Duodenal mucosa (tissue), 2 donors: Measurements from ENCODE around the gene GAS7.
"Not testable (repeated sequence)": the region's sequence is repeated elsewhere in the genome, so short reads cannot be mapped to it uniquely, and the experiment has no call there.

Source experiments
- H3K27ac ChIP-seq: one replicate; pipeline ENCODE4 v1.7.0; 2013; ENCODE audit warnings: low read depth, low read length
- H3K27me3 ChIP-seq, 2 donors: one replicate each; pipeline ENCODE4 v1.7.0; 2013; ENCODE audit warnings: low read length in 2 of 2, control low read depth in 1 of 2; ENCODE audit not compliant: insufficient read depth in 2 of 2, control insufficient read depth in 1 of 2
- H3K36me3 ChIP-seq, 2 donors: one replicate each; pipeline ENCODE4 v1.7.0; 2013; ENCODE audit warnings: low read length in 2 of 2, control low read depth in 1 of 2; ENCODE audit not compliant: insufficient read depth in 2 of 2, control insufficient read depth in 1 of 2
- H3K4me1 ChIP-seq, 2 donors: one replicate each; pipeline ENCODE4 v1.7.0; 2013; ENCODE audit warnings: low read length in 2 of 2, control low read depth in 1 of 2; ENCODE audit not compliant: insufficient read depth in 2 of 2, control insufficient read depth in 1 of 2
- H3K4me3 ChIP-seq, 2 donors: one replicate each; pipeline ENCODE4 v1.7.0; 2013; ENCODE audit warnings: low read length in 2 of 2, low read depth in 1 of 2
- H3K9ac ChIP-seq, 2 donors: one replicate each; pipeline ENCODE4 v1.7.0; 2013; ENCODE audit warnings: low read length in 2 of 2, low read depth in 1 of 2
- H3K9me3 ChIP-seq, 2 donors: one replicate each; pipeline ENCODE4 v1.7.0; 2013; ENCODE audit warnings: low read length in 2 of 2, control low read depth in 1 of 2; ENCODE audit not compliant: control insufficient read depth in 1 of 2

Gene GAS7

GRCh38 chr17:10102817-10103216 is 95.6 kb downstream of the GAS7 start:
- H3K9ac ChIP-seq: no peak overlapping the region
- no peaks in the 10 kb centered on the region for H3K36me3 ChIP-seq
- no peak overlapping the region for H3K27ac ChIP-seq
- H3K27me3 ChIP-seq: no peaks in the 10 kb centered on the region
- no peaks in the 10 kb centered on the region for H3K9me3 ChIP-seq
- H3K4me1 ChIP-seq: peaks cover 0 to 9% of the 10 kb centered on the region in 2 donors
- H3K4me3 ChIP-seq: no peak overlapping the region

- Histone ChIP-seq H3K4me3 (no peak overlapping the region), H3K9ac (no peak overlapping the region), H3K36me3 (no peaks in the 10 kb centered on the region), H3K27ac (no peak overlapping the region), H3K9me3 (no peaks in the 10 kb centered on the region), H3K27me3 (no peaks in the 10 kb centered on the region), H3K4me1 (peaks cover 0 to 4% of the 10 kb centered on the region in 2 donors)
Measured at GRCh38 chr17:10099051-10099571, 99.3 kb downstream of the GAS7 start.

- Histone ChIP-seq H3K4me3 (no peak overlapping the region), H3K27ac (no peak overlapping the region), H3K27me3 (no peaks in the 10 kb centered on the region), H3K36me3 (no peaks in the 10 kb centered on the region), H3K4me1 (peaks cover 0 to 4% of the 10 kb centered on the region in 2 donors), H3K9ac (no peak overlapping the region), H3K9me3 (no peaks in the 10 kb centered on the region)
Measured at GRCh38 chr17:10096596-10096995, 101.8 kb downstream of the GAS7 start.

- not testable (repeated sequence) for H3K27ac ChIP-seq, H3K9me3 ChIP-seq, H3K36me3 ChIP-seq, H3K4me1 ChIP-seq, H3K9ac ChIP-seq, H3K27me3 ChIP-seq, H3K4me3 ChIP-seq
Measured at GRCh38 chr17:10095295-10095694, 103.1 kb downstream of the GAS7 start.

- Histone ChIP-seq H3K4me3 (no peak overlapping the region), H3K9ac (no peak overlapping the region), H3K36me3 (no peaks in the 10 kb centered on the region), H3K4me1 (peaks cover 0 to 7% of the 10 kb centered on the region in 2 donors), H3K27ac (no peak overlapping the region), H3K27me3 (no peaks in the 10 kb centered on the region), H3K9me3 (no peaks in the 10 kb centered on the region)
Measured at GRCh38 chr17:10094797-10095196, 103.6 kb downstream of the GAS7 start.

GRCh38 chr17:10092595-10092994 is 105.8 kb downstream of the GAS7 start:
- H3K4me1 ChIP-seq: peaks cover 0 to 3% of the 10 kb centered on the region in 2 donors
- no peak overlapping the region for H3K9ac ChIP-seq
- no peak overlapping the region for H3K27ac ChIP-seq
- H3K9me3 ChIP-seq: no peaks in the 10 kb centered on the region
- no peak overlapping the region for H3K4me3 ChIP-seq
- no peaks in the 10 kb centered on the region for H3K27me3 ChIP-seq
- H3K36me3 ChIP-seq: no peaks in the 10 kb centered on the region

- no peak overlapping the region for H3K4me3 ChIP-seq
- H3K36me3 ChIP-seq: no peaks in the 10 kb centered on the region
- peaks cover 3 to 5% of the 10 kb centered on the region in 2 donors for H3K4me1 ChIP-seq
- H3K9ac ChIP-seq: no peak overlapping the region
- H3K27ac ChIP-seq: no peak overlapping the region
- no peaks in the 10 kb centered on the region for H3K9me3 ChIP-seq
- H3K27me3 ChIP-seq: no peaks in the 10 kb centered on the region
Measured at GRCh38 chr17:10091046-10091445, 107.4 kb downstream of the GAS7 start.

- no peaks in the 10 kb centered on the region for H3K27me3 ChIP-seq
- H3K9ac ChIP-seq: no peak overlapping the region
- H3K4me1 ChIP-seq: peaks cover 3 to 5% of the 10 kb centered on the region in 2 donors
- H3K4me3 ChIP-seq: no peak overlapping the region
- no peaks in the 10 kb centered on the region for H3K9me3 ChIP-seq
- H3K27ac ChIP-seq: no peak overlapping the region
- H3K36me3 ChIP-seq: no peaks in the 10 kb centered on the region
Measured at GRCh38 chr17:10089196-10089804, 109.1 kb downstream of the GAS7 start.

- Histone ChIP-seq H3K9me3 (no peaks in the 10 kb centered on the region), H3K27me3 (no peaks in the 10 kb centered on the region), H3K27ac (no peak overlapping the region), H3K4me1 (peaks cover 3 to 5% of the 10 kb centered on the region in 2 donors), H3K9ac (no peak overlapping the region), H3K4me3 (no peak overlapping the region), H3K36me3 (no peaks in the 10 kb centered on the region)
Measured at GRCh38 chr17:10088444-10088843, 110.0 kb downstream of the GAS7 start.

GRCh38 chr17:10087355-10087754 is 111.1 kb downstream of the GAS7 start:
- no peaks in the 10 kb centered on the region for H3K36me3 ChIP-seq
- peaks cover 3 to 5% of the 10 kb centered on the region in 2 donors for H3K4me1 ChIP-seq
- no peaks in the 10 kb centered on the region for H3K27me3 ChIP-seq
- no peak overlapping the region for H3K4me3 ChIP-seq
- H3K9ac ChIP-seq: no peak overlapping the region
- H3K9me3 ChIP-seq: peaks cover 0 to 2% of the 10 kb centered on the region in 2 donors
- H3K27ac ChIP-seq: no peak overlapping the region
